ENCODE data around the gene ZSCAN12. TPM values are rescaled to one million over a fixed set of nuclear protein-coding genes. Genes with fewer than 3 reads are reported as not detected.
A peak's percentile ranks its signal among the peaks of the same experiment; 100 is the strongest.

Gene ZSCAN12
- total RNA-seq, 1 donor from 2014 or later = 5.6 TPM

DNA sequence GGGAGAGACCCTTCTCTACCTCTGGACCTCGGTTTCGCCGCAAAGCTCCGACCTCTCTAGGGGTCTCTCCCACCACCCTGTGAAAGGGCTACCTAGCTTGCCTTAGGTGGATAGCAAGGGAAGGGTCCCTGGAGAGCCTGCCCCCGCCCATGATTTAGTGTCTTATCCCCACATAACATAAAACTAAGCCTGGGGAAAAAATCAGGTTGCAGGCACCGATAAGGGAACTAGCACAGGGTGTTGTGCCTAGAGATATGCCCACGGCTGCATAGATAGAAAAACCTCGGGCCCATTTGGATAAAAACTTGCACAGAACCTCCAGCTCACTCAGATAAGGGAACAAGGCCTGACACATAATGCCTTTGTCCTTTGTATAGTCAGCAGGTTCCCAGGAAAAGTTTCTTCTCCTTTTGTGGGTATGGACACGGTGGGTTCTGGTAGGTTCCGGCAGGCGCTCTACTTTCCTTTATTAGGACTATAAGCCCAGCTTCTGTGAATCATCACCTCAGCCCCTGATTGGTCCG lies 64.4 kb downstream of the ZSCAN12 start:
- intact Hi-C loops (cut with DNase I) = no loop called here
- TF ChIP-seq, protein P1, sequence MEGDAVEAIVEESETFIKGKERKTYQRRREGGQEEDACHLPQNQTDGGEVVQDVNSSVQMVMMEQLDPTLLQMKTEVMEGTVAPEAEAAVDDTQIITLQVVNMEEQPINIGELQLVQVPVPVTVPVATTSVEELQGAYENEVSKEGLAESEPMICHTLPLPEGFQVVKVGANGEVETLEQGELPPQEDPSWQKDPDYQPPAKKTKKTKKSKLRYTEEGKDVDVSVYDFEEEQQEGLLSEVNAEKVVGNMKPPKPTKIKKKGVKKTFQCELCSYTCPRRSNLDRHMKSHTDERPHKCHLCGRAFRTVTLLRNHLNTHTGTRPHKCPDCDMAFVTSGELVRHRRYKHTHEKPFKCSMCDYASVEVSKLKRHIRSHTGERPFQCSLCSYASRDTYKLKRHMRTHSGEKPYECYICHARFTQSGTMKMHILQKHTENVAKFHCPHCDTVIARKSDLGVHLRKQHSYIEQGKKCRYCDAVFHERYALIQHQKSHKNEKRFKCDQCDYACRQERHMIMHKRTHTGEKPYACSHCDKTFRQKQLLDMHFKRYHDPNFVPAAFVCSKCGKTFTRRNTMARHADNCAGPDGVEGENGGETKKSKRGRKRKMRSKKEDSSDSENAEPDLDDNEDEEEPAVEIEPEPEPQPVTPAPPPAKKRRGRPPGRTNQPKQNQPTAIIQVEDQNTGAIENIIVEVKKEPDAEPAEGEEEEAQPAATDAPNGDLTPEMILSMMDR (IDR thresholded peaks at IDR 0.05) = no peak
- H3K36me3 ChIP-seq = no peaks in the 10 kb centered on the region
- no peaks in the 10 kb centered on the region for H3K27me3 ChIP-seq
- no peaks in the 10 kb centered on the region for H3K9me3 ChIP-seq
- H3K4me3 ChIP-seq = peak overlapping the region; percentile 78
- ATAC-seq (no peak), DNase-seq (no peak)
- peaks cover 12% of the 10 kb centered on the region for H3K4me1 ChIP-seq
- peak overlapping the region; percentile 95 for H3K27ac ChIP-seq

DNA sequence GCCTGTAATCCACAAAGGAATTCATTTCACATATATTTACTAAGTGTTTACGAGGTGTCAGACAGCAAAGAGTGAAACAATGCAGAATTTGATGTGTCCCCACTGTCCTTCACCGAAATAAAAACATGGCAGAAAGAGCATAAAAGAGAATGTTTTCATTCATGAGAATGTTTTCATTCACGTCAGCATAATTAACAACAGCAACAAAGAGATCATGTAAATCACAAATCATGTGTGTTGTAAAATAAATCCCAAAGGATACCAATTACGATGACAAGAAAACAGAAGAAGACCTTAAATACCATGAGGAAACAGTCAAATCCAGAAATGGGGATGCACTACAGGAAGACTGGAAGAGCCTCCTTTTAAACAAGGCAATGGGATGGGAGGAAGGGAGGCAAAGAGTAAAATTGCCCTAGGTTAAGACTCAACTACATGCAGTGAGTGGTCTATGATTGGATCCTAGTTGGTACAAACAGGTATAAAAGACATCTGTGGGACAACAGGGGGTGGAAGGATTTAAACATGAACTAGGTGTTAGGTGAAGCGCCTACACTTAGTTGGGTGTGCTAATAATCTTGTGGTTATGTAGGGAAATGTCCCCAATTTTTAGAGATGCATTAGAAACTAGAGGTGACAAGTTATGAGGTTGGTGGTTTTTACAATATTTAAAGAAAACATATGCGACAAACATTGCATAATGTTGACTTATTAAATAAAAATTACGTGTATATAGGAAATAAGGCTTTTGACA lies 65.1 kb downstream of the ZSCAN12 start:
- Histone ChIP-seq H3K27ac (peak overlapping the region; percentile 95), H3K27me3 (no peaks in the 10 kb centered on the region), H3K4me1 (peaks cover 12% of the 10 kb centered on the region), H3K4me3 (peak overlapping the region; percentile 78), H3K36me3 (no peaks in the 10 kb centered on the region), H3K9me3 (no peaks in the 10 kb centered on the region)
- TF ChIP-seq, protein P1 (IDR thresholded peaks at IDR 0.05) = no peak
- intact Hi-C loops (cut with DNase I) = no loop called here
- no peak for DNase-seq
- ATAC-seq = no peak

DNA sequence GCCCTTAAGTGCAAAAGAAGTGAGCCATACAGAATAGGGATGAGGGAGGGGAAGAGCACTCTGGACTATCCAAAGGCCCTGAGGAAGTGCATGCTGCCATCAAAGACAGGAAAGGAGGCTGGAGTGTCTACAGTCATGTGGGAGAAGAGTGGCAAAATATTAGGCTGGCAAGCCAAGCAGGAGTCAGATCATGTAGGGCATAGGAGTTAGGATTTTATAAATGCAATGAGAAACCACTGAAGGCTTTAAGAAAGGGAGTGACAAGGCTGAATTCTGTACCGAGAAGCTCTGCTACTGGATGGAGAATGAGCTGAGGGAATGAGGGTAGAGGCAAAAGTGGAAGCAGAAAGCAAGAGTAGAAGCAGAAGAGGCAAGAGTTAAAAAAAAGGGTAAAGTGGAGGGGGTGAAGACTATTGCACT lies 65.9 kb downstream of the ZSCAN12 start:
- Histone ChIP-seq H3K4me1 (peaks cover 12% of the 10 kb centered on the region), H3K9me3 (no peaks in the 10 kb centered on the region), H3K4me3 (no peak overlapping the region), H3K27ac (no peak overlapping the region), H3K36me3 (no peaks in the 10 kb centered on the region), H3K27me3 (no peaks in the 10 kb centered on the region)
- TF ChIP-seq, protein P1 (IDR thresholded peaks at IDR 0.05) = no peak
- no peak for ATAC-seq
- intact Hi-C loops (cut with DNase I) = no loop called here
- no peak for DNase-seq

DNA sequence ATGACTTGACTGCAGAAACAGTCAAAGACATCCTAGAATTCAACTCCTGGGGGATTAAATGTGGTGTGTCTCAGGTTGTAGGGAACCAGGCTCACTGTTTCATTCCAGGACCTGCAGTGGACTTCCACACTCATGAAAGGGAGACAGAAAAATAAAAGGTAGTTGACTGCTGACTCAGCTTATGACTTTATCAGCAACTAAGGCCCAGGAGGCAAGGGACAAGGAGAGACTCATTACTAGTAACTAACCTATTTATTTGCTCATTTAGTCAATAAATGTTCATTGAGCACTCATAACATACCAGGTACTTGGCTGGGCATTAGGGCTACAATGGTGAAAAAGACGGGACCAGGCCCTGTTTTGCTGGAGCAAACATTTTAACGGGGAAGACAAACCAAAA lies 66.5 kb downstream of the ZSCAN12 start:
- ATAC-seq (no peak), DNase-seq (no peak)
- no peaks in the 10 kb centered on the region for H3K9me3 ChIP-seq
- no peak overlapping the region for H3K4me3 ChIP-seq
- peaks cover 12% of the 10 kb centered on the region for H3K4me1 ChIP-seq
- TF ChIP-seq, protein P1 (IDR thresholded peaks at IDR 0.05) = no peak
- intact Hi-C loops (cut with DNase I) = no loop called here
- no peaks in the 10 kb centered on the region for H3K27me3 ChIP-seq
- H3K27ac ChIP-seq = no peak overlapping the region
- H3K36me3 ChIP-seq = no peaks in the 10 kb centered on the region

DNA sequence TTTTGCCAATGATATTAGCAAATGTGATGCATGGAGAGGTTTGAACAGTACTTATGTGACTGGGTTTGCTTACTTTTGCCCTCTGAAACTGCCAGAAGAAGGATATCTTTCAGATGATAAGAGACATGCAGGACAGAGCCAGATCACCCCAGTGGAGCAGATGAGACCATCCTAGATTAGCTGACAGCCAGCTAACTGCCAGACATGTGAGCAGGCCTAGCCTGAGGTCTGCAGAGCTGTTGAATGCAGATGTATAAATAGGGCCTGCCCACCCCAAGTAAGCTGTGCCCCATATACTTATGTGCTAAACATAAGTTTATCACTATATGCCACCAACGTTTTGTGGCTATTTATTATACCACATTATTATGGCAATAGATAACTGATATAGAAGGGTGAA lies 69.5 kb downstream of the ZSCAN12 start:
- no peak overlapping the region for H3K27ac ChIP-seq
- H3K4me1 ChIP-seq = peaks cover 6% of the 10 kb centered on the region
- H3K27me3 ChIP-seq = no peaks in the 10 kb centered on the region
- TF ChIP-seq, protein P1 (IDR thresholded peaks at IDR 0.05) = no peak
- peaks cover 17% of the 10 kb centered on the region for H3K9me3 ChIP-seq
- ATAC-seq = no peak
- intact Hi-C loops (cut with DNase I) = no loop called here
- DNase-seq = no peak
- no peak overlapping the region for H3K4me3 ChIP-seq
- H3K36me3 ChIP-seq = peaks cover 15% of the 10 kb centered on the region

Other genes with a start within 250 kb of the ZSCAN12 start
- gene ZSCAN9, start 174.5 kb downstream of the ZSCAN12 start, total RNA-seq = 13.5 TPM
- gene ZKSCAN4, start 147.5 kb downstream of the ZSCAN12 start, total RNA-seq = 4.5 TPM
- gene NKAPL, start 140.4 kb downstream of the ZSCAN12 start, total RNA-seq = 0.87 TPM
- gene ZSCAN26, start 132.6 kb downstream of the ZSCAN12 start, total RNA-seq = 11.3 TPM
- 3.1 TPM for gene PGBD1, start 118.2 kb downstream of the ZSCAN12 start, total RNA-seq
- gene ZSCAN31, start 63.6 kb downstream of the ZSCAN12 start, total RNA-seq = 28.5 TPM
- gene ZKSCAN3, start 49.8 kb downstream of the ZSCAN12 start, total RNA-seq = 7.3 TPM
- 2.2 TPM for gene ZSCAN23, start 43.7 kb upstream of the ZSCAN12 start, total RNA-seq
- gene GPX6, start 116.0 kb upstream of the ZSCAN12 start, total RNA-seq = not detected
- not detected for gene GPX5, start 126.1 kb upstream of the ZSCAN12 start, total RNA-seq

Measured in upper lobe of right lung (tissue), 1 donor.